GM18951 (cell line): Measurements from ENCODE around the gene MSX2.

Experiments
- POLR2A ChIP-seq: IDR thresholded peaks from 4 replicates; pipeline ENCODE4 v1.6.1; 2011; ENCODE audit warnings: mild to moderate bottlenecking; ENCODE audit not compliant: insufficient read length, insufficient read depth; ENCODE audit errors: extremely low read depth
- in situ Hi-C: fragments of 300-500 bp; cut with MboI; formaldehyde crosslinking; loops from one replicate; pipeline ENCODE4 v1.12.0; 2022; ENCODE audit warnings: low sequenced_read_pairs, mixed read lengths, inconsistent platforms; ENCODE audit not compliant: unreplicated experiment

MSX2 gene

GRCh38 chr5:174721530-174722432, 2.6 kb upstream of the MSX2 start:
- TF ChIP-seq POLR2A: no peak
- in situ Hi-C loops: no loop called here

GRCh38 chr5:174722500-174722899, 1.9 kb upstream of the MSX2 start:
- no peak for TF ChIP-seq POLR2A
- in situ Hi-C loops: no loop called here

DNA sequence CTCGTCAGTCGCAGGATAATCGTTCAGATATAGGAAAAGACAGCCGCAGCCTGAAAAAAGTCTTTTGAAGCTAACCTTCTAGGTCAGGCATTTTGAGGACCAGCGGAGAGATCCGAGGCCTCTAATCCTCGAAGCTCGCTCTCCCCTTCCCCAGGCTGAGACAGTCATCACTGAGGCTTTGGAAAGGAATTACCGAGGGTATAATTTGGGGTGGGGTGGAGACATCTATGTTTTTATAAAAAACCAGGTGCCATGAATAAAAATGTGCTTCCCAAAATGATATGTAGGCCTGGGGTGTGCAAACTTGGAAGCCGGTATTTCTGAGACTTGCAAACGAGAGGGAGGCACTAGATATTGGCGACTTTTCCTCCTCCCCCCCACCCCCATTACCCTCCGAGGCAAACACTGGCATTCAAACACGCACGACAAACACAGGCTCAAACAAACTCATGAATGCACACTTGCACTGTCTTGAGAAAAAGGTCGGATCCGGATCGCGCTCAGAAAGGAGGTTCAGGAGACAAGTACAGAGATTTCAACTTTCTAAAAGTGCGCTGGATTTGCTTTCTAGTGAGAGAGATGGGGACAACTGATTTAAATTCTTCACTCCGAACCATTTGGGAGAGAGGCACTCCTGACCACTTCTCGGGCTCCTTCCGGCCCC, 935 bp upstream of the MSX2 start:
- TF ChIP-seq POLR2A: no peak
- in situ Hi-C loops: no loop called here

- no peak for TF ChIP-seq POLR2A
- in situ Hi-C loops: no loop called here
These were observed 351 bp upstream of the MSX2 start for GRCh38 chr5:174723979-174724483.

GRCh38 chr5:174725261-174725990, 1.0 kb downstream of the MSX2 start:
- in situ Hi-C loops: no loop called here
- no peak for TF ChIP-seq POLR2A

GRCh38 chr5:174725991-174726601, 1.7 kb downstream of the MSX2 start:
- in situ Hi-C loops: no loop called here
- TF ChIP-seq POLR2A: no peak

GRCh38 chr5:174726916-174727793, 2.8 kb downstream of the MSX2 start:
- TF ChIP-seq POLR2A: no peak
- in situ Hi-C loops: no loop called here

- in situ Hi-C loops: no loop called here
- no peak for TF ChIP-seq POLR2A
These were observed 3.7 kb downstream of the MSX2 start for GRCh38 chr5:174727794-174728680.

DNA sequence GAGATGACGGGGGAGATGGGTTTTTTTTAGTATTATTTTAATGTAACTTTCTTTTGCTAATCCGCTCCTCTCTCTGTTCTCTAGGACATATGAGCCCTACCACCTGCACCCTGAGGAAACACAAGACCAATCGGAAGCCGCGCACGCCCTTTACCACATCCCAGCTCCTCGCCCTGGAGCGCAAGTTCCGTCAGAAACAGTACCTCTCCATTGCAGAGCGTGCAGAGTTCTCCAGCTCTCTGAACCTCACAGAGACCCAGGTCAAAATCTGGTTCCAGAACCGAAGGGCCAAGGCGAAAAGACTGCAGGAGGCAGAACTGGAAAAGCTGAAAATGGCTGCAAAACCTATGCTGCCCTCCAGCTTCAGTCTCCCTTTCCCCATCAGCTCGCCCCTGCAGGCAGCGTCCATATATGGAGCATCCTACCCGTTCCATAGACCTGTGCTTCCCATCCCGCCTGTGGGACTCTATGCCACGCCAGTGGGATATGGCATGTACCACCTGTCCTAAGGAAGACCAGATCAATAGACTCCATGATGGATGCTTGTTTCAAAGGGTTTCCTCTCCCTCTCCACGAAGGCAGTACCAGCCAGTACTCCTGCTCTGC, 4.8 kb downstream of the MSX2 start:
- TF ChIP-seq POLR2A: no peak
- in situ Hi-C loops: no loop called here

GRCh38 chr5:174731214-174732035, 7.0 kb downstream of the MSX2 start:
- in situ Hi-C loops: no loop called here
- TF ChIP-seq POLR2A: no peak
